ENCODE measurements around the gene E2F4.

E2F4 gene

DNA sequence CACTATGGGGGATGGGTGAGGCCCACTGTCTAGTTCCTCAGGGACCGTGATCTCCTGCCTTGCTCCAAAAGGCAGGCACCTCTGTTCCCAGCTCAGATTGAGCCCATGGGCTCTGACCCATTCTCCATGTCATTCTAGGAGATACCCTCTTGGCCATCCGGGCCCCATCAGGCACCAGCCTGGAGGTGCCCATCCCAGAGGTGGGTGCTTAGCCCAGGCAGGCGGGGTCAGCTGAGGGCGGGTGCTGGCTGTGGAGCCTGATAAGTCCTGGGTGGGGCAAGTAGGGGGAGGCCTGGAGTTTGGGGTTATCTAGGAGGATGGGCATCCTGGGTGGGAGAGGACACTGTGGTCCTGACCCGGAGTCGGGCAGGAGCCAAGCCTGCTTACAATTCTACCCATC is 2.3 kb downstream of the E2F4 start:
- DNase-seq = no peak

- DNase-seq = no peak
Observed at GRCh38 chr16:67195676-67196075, 3.7 kb downstream of the E2F4 start.

GRCh38 chr16:67196881-67197280 is 4.9 kb downstream of the E2F4 start:
- DNase-seq = no peak

GRCh38 chr16:67197704-67198103 is 5.7 kb downstream of the E2F4 start:
- DNase-seq = no peak

- no peak for DNase-seq
Observed at GRCh38 chr16:67198238-67198734, 6.3 kb downstream of the E2F4 start.

GRCh38 chr16:67199011-67199807 is 7.3 kb downstream of the E2F4 start, which contains the start of gene ELMO3:
ELMO3 (plus strand) TSS chr16:67199131; CDS start chr16:67199327, 196 bp downstream.
- DNase-seq = no peak

GRCh38 chr16:67199808-67200198 is 7.8 kb downstream of the E2F4 start:
- DNase-seq = no peak

GRCh38 chr16:67200491-67200890 is 8.5 kb downstream of the E2F4 start:
- DNase-seq = no peak

GRCh38 chr16:67201411-67202345 is 9.7 kb downstream of the E2F4 start:
- no peak for DNase-seq

GRCh38 chr16:67202426-67202825 is 10.5 kb downstream of the E2F4 start:
- no peak for DNase-seq

DNA sequence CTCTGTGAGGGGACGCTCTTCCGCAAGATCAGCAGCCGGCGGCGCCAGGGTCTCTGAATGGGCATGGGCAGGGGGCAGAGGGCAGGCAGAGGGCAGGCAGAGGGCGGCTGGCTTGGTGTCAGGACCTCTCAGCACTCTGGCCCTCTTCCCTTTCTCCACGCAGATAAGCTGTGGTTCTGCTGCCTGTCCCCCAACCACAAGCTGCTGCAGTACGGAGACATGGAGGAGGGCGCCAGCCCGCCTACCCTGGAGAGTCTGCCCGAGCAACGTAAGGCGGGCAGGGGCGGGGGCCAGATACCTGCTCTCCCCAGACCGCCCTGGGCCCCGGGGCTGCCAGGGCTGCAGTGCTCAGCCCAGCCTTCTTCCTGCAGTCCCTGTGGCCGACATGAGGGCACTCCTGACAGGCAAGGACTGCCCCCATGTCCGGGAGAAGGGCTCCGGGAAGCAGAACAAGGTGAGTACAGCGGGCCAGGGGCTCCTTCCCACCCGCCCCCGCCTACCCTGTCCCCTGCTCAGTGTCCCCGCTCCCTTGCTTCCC is 11.1 kb downstream of the E2F4 start:
- DNase-seq = no peak

DNA sequence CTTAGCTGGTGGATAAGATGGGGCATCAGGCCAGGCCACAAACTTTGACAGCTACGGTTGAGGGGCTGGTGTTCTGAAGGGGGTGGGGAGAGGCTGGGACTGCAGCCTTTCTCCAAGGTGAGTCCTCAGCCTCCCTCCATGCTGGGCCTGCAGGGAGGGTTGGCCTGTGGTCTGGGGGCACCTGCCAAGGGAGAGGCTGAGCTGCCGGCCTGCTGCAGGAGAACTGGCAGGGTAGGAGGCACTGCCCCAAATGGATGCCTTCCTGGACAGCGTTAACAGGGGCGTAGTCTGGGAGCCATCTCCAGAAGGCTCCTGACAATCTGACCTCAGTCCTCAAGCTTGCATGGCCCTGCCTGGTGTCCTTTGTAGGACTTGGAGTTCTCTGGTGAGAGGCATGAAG is 12.1 kb downstream of the E2F4 start:
- DNase-seq = no peak

- DNase-seq = no peak
Observed at GRCh38 chr16:67206129-67206837, 14.3 kb downstream of the E2F4 start.

- peak; percentile 62 for DNase-seq
Observed at GRCh38 chr16:67206838-67207248, 14.9 kb downstream of the E2F4 start.

DNA sequence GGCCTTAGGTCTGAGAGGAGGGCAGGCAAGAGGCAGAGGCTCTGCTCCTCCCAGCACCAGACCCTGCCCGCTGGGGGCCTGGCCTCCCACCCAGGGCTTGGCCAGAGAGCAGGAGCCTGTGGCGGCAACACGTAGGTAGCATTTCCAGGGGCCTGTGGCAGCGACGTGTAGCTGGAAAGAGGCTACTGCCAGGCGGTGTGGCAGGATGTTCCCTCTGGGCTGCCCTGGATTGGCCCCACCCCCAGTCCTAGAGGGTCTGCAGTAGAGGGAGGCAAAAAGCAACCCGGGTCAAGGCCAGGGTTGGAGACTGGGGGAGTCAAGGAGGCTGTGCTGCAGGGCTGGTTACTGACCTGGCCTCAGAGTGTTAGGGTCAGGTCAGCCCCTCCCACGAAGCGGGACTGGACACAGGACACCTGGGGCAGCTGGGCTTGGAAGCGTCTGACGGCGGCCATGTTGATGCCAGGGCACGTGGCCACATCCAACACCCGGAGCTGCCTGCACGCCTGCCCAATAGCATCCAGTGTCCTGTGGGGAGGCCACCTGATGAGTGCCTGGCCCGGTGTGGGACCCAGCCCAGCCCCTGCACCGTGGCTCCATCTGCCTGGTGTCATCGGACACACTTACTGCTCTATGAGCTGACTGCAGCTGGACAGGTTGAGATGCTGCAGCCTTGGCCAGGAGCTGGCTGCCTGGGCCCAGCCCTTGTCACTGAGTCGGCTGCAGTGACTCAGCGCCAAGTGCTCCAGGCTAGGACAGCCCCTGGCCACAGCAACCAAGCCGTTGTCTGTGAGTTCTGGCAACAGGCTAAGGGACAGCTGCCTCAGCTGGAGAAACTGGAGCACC is 15.5 kb downstream of the E2F4 start:
- DNase-seq = peak; percentile 45

GRCh38 chr16:67208154-67208896 is 16.4 kb downstream of the E2F4 start:
- no peak for DNase-seq

DNA sequence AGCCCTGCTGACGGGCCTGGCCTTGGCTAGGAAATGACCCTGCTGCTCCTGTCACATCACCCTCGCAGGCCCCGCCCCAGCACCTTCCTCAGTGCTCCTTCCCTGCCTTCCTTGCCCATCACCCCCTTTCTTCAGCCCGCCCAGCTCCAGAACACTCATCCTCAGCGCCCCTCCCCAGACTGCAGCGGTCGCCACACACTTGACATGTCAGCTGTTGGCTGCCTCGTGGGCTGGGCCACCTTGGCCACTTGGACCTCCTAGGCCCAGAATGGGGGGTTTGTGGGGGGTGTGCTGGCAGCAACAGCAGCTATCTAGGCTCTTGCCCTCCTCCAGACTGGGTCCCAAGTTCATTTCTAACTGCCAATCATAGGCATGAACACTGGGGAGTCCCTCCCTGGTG is 17.6 kb downstream of the E2F4 start:
- no peak for DNase-seq

GRCh38 chr16:67210069-67210937 is 18.3 kb downstream of the E2F4 start:
- DNase-seq = no peak

- no peak for DNase-seq
Observed at GRCh38 chr16:67211674-67212073, 19.7 kb downstream of the E2F4 start.

DNA sequence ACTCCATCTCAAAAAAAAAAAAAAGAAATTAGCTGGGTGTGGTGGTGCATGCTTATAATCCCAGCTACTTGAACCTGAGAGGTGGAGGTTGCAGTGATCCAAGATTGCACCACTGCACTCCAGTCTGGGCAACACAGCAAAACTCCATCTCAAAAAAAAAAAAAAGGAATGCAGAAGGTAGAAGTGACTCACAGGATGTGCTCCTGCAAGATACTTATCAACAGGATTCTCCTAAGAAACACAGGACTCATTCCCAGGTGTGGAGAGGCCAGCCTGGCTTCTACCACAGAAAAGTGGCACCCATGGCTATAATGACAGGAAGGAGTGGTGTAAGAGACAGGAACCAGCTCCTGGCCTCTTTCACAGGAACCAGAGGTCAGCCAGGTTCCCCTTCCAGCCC is 20.8 kb downstream of the E2F4 start:
- DNase-seq = no peak
